ENCODE results near the gene LIPC. TPM values are rescaled to one million over a fixed set of nuclear protein-coding genes. Genes with fewer than 3 reads are reported as not detected.

LIPC gene
- total RNA-seq, 1 donor from 2014 or later, result 3.6 TPM

GRCh38 chr15:58551084-58551763, 119.4 kb downstream of the LIPC start:
- intact Hi-C loops (cut with micrococcal nuclease), result no loop called here

DNA sequence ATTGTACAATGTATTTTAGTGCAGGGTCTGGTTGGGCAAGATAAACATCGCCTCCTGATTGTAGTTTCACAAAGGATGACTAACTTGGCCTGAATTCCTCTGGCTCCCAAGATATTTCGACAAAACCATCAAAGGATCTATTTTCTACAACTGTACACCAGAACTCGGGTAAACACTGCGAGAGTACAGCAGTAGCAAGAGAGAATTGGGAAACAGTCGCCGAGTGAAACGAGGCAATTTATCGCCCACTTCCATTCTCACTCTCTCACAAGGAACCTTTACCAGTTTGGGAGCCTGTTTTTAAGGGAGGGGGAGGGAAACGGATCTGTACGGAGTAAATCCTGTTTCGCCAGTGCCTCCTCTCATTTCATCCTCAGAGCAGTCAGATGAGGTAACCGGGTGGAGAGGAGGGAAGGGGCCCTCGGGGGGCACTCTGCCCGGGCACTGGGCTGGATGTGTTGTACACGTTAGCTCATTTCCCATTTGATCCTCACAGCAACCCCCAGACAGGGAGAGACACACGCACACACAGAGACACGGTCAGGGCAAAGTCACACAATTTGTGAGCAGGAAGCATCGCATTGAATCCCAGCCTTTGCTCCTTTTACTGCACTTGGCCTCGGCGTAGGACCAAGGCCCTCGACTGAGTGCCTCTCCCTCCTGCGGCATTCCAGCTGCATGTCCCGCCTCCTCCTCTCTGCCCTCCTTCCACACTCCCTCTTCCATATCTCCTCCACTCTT, 120.1 kb downstream of the LIPC start:
- intact Hi-C loops (cut with micrococcal nuclease), result no loop called here

GRCh38 chr15:58552505-58553364, 120.9 kb downstream of the LIPC start:
- intact Hi-C loops (cut with micrococcal nuclease), result no loop called here

GRCh38 chr15:58553365-58553918, 121.7 kb downstream of the LIPC start:
- intact Hi-C loops (cut with micrococcal nuclease), result no loop called here

DNA sequence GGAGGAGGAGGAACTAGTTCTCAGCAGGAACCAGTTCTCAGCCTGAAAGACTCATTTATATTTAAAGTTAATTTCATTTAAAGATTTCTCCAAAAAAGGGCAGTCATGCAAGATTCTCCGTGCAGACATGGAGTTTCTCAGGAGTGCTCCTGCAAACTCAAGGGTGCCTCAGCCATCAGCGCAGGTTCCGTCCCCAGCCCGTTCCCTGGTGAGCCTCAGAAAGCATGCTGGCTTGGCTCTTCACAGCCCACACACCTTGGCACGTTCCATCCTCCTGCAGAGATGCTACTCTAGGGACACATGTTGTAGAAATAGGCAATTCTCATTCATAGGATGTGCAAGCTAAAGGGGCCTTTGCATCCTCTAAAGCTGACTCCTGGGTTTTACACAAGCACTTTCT, 123.0 kb downstream of the LIPC start:
- intact Hi-C loops (cut with micrococcal nuclease), result no loop called here

DNA sequence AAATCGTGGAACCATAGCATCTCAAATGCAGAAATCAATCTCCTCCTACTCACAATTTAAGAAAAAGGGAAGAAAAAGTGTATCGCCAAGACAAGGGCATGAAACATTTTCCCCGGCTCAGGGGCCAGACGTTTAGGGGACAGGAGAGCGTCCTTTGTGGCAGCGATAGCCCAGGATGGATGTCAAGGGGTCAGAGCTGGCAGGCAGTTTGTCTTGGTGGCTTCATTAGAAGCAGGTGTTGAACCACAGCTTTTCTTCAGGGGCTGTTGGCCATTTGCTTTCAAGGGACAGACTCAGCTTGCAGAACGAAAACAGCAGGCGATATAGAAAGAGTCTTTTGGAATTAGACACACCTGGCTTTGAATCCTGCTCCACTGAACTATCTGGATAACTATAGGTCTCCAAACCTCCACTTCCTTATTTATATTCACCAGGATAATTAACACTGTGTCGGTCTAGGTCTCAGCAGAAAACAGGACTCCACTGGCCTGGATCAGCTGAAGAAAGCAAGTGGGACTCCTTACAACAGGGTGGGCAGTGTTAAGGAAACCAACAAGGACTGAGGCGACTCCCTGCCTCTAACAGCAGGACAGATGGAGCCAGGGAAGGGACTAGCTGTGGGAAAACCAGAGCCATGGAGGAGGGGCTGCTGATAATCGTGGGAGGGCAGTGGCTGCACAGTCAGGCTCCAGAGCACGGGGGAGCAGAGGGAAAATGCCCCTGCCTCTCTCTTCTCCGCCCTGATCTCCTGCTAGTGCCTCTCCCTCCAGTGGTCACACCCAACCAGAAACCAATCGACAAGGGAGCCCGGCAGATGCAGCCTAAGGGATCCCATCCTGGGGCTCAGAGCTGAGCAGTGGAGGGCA, 123.6 kb downstream of the LIPC start:
- intact Hi-C loops (cut with micrococcal nuclease), result no loop called here

DNA sequence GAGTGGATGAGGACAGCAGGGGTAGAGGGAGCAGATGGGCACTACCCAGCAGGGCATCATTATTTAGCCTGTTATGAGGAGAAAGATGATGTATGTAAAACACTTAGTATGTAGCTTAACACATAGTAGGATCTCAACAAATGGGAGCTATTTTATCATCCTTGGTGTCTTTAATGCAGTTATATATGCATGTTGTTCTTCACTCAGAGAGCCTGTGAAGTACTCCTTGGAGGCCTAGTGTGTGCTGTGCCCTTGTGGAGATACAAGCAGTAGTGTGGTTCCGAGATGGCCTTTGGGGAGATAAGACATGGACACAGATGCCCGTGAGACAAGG, 124.2 kb downstream of the LIPC start:
- intact Hi-C loops (cut with micrococcal nuclease), result no loop called here

- intact Hi-C loops (cut with micrococcal nuclease), result no loop called here
Observed at GRCh38 chr15:58556541-58556940, 124.8 kb downstream of the LIPC start.

GRCh38 chr15:58558777-58559176, 127.0 kb downstream of the LIPC start:
- intact Hi-C loops (cut with micrococcal nuclease), result no loop called here

- intact Hi-C loops (cut with micrococcal nuclease), result no loop called here
Observed at GRCh38 chr15:58559904-58560588, 128.3 kb downstream of the LIPC start.

DNA sequence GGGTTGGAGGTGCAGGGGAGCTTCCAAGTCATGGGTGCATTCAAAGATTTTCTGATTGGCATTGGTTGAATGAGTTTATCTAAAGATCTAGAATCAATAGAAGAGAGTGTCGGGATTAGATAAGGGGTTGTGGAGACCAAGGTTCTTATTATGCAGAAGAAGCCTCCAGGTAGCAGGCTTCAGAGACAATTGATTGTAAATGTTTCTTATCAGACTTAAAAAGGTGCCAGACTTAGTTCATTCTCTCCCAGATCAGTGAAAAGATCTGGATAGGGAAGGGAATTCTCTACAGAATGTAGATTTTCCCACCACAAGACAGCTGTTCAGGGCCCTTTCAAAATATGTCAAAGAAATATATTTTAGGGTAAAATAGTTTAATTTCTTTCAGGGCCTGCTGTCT, 129.5 kb downstream of the LIPC start:
- intact Hi-C loops (cut with micrococcal nuclease), result no loop called here

DNA sequence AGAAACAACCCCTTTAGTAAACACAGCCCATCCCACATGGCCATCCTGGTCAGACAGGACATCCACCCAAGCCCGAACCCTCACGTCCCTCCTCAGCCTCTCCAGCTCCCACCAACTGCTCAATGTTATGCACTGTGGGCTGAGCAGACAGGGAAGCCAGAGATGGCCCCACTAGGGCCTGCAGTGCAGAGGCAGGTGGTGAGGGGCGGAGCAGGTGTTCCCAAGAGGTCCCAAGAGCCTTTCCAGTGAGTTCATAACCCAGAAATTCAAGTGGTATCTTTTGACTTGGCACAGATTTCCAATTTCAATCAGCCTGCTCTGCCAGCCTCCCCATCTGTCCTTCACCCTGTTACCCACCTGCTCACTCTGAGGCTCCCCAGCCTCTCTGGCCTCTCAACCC, 130.3 kb downstream of the LIPC start:
- intact Hi-C loops (cut with micrococcal nuclease), result no loop called here

GRCh38 chr15:58564981-58565380, 133.2 kb downstream of the LIPC start:
- intact Hi-C loops (cut with micrococcal nuclease), result no loop called here

DNA sequence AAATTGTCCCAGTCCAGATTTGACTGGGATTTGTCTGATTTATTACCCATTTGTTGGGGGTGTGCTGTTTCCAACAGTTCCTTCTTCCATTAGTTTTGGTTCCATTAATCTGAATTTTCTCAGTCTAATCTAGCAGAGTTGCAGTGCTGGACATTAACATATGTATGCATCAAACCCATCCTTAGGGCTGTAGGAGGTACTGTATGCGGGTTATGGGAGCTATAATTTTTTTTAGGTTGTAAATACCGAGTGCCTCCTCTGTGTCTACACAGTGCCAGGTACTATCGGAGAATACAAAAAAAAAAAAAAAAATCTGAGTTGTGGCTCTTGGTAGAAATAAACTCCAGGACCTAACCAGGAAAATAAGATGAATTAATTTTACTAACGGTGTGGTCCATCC, 133.8 kb downstream of the LIPC start:
- intact Hi-C loops (cut with micrococcal nuclease), result no loop called here

- intact Hi-C loops (cut with micrococcal nuclease), result no loop called here
Observed at GRCh38 chr15:58566029-58566428, 134.2 kb downstream of the LIPC start.

DNA sequence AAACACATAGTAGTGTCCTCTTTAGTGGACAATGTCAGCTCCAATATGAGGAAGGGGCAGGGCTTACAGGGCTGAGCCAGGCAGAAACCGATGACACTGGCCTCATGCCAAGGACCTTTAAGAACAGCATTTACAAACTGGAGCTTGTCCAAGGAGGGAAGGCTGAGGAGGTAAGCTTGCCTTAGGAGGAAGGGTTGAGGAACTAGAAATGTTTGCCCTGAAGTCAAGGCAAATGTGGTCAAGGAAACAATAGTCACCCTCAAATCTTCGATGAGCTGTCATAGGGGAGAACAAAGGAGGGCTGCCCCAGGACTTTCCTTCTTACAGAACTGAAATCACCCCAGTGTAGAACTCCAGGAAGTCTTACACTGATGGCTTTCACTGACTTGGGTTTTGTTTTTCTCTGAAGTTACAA, 136.4 kb downstream of the LIPC start:
- intact Hi-C loops (cut with micrococcal nuclease), result no loop called here

GRCh38 chr15:58569455-58569854, 137.7 kb downstream of the LIPC start:
- intact Hi-C loops (cut with micrococcal nuclease), result no loop called here

GRCh38 chr15:58571491-58571890, 139.7 kb downstream of the LIPC start:
- intact Hi-C loops (cut with micrococcal nuclease), result no loop called here

GRCh38 chr15:58572521-58572920, 140.7 kb downstream of the LIPC start:
- intact Hi-C loops (cut with micrococcal nuclease), result no loop called here

DNA sequence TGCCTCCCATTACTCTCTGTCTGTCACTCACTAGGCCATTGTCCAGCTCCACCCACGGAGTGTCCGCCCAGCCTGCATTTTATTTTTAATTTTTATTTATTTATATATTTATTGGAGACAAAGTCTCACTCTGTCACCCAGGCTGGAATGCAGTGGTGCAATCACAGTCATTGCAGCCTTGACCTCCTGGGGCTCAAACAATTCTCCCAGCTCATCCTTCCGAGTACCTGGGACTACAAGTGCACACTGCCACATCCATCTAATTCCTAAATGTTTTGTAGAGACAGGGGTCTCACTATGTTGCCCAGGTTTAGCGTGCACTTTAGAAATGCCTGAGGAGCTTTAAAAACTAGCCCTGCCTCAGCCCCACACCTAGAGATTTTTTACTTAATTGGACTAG, 141.5 kb downstream of the LIPC start:
- intact Hi-C loops (cut with micrococcal nuclease), result no loop called here

Data from T-helper 2 cell treated with Interferon-gamma antibody and Interleukin-4, amounts not matched to agents 100 ng/mL and 5 ng/mL, for 36 hours (primary cell).